EL (cell line): ENCODE data around the gene THRA.

Experiments used
- DNase-seq: peaks from one replicate; pipeline ENCODE4 v3.0.0-alpha.2; 2016

Gene THRA

DNA sequence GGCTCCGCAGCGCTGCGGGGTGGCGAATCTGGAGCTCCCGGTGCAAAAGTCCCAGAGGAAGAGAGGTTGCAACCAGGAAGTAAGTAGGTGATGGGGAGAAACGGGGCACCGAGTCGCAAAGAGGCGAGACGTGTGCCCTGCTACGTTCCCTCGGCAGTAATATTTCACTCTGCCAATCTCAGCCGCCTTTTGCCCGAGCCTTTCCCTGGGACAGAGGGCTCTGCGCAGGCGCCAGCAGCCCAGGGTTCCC, 37.6 kb downstream of the THRA start, which contains the start of gene NR1D1:
Gene NR1D1 (minus strand): TSS at position 171 of the 250 bp plus-strand sequence. CDS start 495 bp downstream, outside the sequence.
- DNase-seq, result no peak

DNA sequence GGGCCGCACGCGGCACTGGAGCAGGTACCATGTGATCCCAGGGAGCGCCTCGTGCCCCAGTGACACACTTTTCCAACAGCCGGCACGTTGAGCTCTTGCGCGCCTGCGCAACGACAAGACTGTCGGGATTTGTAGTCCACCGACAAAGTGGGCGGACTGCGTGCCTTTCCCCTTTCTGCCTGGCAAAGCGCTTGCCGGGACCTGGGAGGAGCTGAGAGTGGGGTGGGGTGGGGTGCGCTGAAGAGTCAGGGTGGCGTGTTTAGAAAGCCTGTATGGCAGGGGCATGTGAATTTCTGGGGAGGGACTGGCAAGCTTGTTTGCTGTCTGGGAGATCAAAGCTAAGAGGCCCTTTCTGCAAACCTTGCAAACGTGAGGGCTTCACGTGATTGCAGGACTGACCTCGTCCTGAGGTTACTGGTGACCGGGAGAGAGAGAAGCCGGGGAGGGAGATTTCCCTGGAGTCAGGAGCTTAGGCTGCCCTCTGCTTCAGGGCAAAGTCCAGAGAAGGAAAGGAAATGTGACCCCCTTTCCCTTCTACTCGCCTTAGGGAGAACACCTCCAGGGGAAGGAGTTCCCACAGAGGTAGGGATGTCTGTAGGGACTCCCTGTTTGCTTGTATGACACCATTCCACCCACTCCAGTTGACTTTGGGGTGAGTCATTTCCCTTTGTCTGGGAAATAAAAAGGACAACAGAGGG, 38.1 kb downstream of the THRA start:
- DNase-seq, result peak; percentile 99

DNA sequence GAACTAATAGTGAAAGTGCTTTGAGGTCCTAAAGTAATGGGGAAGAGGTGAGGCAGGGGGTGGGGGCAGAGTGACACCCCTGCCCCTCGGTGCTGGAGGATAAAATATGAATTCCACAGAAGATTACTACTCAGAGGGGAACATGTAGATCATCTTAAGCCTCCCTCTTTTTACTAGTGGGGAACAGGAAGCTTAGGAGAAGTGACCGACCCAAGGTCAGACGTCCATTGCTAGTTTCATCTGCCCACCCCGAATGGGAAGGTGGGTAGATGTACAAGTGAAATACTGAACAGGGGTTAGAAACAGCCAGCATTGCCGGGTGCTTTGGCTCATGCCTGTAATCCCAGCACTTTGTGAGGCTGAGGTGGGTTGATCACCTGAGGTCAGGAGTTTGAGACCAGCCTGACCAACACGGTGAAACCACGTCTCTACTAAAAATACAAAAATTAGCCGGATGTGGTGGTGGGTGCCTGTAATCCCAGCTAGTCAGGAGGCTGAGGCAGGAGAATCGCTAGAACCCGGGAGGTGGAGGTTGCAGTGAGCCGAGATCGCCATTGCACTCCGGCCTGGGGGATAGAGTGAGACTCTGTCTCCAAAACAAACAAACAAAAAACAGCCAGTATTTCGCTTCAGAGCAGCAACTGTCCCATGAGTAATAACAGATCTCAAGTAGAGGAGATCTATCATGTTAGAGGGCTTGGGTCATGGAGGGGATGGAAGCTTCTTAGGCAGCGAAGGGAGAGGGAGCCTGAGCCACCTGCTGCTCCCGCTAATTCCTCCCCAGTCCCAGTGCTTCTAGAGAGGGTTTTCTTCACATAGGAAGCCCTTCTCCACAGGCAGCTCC, 38.8 kb downstream of the THRA start:
- DNase-seq, result no peak

GRCh38 chr17:40103071-40103661, 40.4 kb downstream of the THRA start:
- DNase-seq, result no peak

GRCh38 chr17:40103688-40104087, 40.9 kb downstream of the THRA start:
- no peak for DNase-seq

GRCh38 chr17:40104594-40105486, 42.1 kb downstream of the THRA start:
- DNase-seq, result no peak

DNA sequence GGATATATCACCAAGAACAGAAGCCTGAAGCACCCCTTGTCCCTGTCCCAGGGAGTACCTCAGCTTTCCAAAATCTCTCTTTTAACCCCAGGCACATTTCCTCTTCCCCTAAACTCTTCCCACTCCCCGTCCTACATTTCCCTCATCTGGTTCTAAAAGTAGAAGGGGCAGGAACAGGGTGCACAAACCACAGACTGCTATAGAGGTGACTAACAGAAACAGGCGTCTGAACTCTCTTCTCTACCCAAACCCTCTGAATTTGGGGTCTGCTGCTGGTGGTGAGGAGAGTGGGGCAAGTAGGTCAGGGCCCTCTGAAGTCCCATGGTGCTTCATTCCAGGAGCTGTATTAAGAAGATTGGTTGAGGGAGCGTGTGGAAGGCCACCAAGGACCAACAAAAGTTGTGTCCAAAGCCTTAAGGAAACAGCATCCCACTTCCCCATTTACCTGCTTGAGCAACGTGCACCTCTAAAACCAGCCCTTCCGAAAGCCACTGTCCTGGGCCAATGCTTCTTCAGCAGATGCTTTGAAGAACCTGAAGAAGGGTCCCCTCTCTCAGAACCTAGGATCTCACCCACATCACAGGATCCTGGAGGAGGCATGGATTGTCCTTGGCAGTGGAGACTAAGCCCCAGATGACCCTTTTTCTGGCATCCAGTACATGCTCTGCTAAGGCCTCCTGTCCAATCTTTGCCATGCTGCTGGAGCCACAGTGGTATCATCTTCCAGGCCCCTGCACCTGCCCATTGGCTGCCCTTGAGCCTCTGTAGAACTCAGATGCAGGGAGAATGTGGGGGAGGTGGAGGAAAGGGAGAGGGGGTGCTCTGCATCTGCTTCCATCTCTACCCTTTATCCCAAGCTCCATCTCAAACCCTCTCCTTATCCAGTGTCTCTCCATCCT, 43.3 kb downstream of the THRA start:
- no peak for DNase-seq

- DNase-seq, result no peak
These were observed 44.2 kb downstream of the THRA start for GRCh38 chr17:40106760-40107521.

DNA sequence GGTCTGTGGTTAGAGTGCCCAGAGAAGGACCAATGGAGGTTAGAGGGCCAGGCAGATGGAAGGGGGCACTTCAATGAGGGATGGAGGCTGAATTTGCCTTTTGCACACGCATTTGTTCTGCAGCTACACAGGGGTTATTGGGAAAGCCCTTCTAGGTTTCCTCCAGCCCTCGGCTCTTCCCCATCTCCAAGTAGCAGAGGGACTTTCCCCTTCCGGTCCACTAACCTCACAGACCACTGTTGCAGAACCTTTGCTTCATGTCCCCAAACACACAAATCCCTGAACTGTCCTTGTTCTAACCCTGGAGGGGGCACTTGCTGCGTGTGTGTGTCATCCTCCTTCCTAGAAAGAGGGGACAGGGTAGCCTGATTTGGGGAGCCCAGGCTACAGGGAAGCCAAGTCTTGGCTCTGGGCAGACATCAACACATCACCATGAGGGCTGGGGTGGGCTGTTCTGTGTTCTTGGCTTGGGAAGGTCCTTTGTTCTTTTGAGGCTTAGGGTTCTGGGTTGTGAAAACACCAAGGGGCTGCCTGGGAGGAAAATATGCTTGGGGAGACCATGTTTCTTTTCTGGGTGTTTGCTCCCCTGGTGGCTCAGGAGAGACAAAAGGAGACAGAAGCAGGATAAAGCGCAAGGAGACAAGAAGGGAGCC, 44.9 kb downstream of the THRA start:
- no peak for DNase-seq

DNA sequence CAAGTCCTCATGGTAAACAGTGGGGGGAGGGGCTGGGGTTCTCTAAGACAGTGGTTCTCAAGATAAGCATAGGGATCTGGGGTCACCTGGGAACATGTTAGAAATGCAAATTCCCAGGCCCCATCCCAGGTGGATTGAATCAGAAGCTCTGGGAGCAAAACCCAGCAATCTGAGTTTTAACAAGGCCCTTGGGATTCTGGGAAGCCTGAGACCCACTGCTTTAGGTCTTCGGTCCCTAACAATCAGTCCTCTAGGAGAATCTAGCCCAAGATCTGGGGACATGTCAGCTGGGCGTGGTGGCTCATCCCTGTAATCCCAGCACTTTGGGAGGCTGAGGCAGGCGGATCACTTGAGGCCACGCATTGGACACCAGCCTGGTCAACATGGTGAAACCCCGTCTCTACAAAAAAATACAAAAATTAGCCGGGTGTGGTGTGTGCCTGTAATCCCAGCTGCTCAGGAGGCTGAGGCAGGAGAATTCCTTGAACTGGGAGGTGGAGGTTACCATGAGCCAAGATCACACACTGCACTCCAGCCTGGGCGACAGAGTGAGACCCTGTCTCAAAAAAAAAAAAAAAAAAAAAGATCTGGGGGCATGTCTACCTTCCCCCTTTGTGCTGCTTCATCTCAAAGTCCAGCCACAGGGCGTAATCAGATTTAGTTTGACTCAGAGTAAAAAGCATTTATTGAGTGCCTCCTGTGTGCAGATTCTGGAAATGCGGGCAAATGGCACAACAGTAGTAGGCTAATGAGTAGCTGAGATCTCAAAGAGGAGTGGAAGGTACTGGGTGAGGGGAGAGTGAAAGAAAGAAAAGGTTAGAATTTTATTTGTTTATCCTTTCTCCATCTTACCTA, 46.4 kb downstream of the THRA start:
- DNase-seq, result no peak

- no peak for DNase-seq
These were observed 47.5 kb downstream of the THRA start for GRCh38 chr17:40110026-40110845.

DNA sequence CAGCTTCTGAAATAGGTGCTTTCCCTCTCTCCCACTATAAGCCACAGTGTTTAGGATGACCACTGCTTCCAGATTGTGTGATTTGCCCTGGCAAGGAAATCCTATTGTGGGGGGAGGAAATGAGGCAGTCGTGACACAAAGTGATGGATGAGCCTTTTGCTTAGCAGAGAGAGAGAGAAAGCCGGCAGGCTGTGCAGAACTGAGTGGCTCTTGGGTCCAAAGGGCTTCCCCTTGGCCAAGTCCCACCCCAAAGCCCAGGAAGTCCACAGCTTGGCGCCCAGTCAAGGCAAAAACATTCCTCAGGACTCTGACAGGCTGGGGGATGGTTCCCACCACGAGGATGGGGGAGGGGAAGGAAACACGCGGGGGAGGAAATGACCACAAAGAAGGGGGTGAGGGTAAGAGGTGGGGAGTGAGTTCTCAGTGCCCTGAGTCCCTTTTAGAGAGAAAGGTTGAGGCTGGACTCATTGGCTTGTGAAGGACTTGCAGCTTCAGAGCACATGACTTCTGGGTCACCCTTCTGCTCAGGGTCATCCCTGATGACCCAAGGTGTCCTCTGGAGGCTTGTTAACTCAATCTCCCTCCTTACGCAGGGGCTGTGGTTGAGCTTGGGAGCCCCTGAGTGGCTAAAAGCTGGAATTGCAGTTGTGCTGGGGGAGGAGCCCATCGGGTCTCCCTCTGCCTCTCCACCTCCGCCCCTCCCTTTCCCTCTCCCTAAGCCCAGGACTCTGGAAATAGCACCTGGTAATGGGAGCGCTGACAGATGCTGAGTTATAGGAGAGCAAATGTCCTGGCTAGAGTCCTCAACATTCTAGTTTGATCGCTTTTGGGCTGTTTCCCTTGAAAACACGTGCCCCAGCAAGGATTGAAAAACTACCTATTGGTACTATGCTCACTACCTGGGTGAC, 48.7 kb downstream of the THRA start:
- DNase-seq, result peak; percentile 96

DNA sequence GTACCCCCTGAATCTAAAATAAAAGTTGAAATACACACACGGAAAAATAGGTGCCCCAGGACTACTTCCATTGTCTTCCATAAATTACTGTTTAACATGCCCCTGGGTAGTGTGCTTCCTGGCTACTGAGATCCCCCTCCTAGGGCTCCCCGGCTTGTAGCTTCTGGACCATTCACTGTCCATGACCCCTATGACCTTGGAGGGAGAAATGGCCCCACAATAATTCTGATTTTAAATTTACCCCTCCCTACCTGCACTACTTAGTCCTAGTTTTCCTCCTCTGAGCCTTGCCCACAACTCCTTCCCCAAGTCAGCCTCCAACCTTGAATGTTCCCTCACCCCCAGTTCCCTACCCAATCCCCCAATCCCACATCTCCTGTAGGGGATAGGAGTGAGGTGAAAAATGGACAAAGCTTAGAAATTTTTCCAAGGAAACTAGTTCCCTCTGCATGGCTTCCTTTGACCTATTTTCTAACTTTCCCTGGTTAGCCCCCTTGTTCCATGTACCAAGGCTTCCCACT, 49.5 kb downstream of the THRA start:
- DNase-seq, result no peak

- DNase-seq, result no peak
These were observed 49.9 kb downstream of the THRA start for GRCh38 chr17:40112718-40113109.

- peak; percentile 96 for DNase-seq
These were observed 50.5 kb downstream of the THRA start for GRCh38 chr17:40113110-40113906.

DNA sequence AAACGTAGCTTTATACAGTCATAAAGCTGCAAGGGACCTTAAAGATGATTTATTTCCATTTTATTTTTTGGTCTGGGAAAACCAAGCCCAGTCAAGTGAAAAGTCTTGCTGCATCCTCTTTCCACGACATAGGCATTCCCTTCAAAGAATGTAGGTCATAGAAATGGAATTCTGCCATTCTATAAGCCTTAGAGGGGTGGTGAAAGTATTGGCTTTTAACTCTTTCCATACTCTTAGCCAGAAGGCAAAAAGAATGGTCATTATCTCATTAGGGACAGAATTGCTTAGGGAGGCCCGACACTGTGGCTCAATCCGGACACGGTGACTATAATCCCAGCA, 51.1 kb downstream of the THRA start:
- peak; percentile 66 for DNase-seq

DNA sequence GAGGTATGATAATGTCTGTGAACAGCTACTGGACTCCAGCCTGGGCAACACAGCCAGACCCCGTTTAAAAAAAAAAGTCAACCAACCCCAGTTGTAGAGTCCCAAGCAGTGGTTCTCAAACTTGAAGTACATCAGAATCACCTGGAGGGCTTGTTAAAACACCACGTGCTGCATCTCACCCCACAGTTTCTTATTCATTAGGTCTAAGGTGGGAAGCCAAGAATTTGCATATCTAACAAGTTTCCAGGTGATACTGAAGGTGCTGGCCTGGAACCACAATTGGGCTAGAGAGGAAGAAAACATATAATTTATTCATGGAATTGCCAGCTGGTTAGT, 52.3 kb downstream of the THRA start:
- no peak for DNase-seq
